Ovary (tissue), 9 donors: ENCODE measurements around the gene GAK. TPM values are rescaled to one million over a fixed set of nuclear protein-coding genes. Genes with fewer than 3 reads are reported as not detected.

Experiments used
- DNase-seq, 5 donors: peaks; one replicate each; pipeline ENCODE4 v3.0.0-alpha.2; 2019 to 2020
- H3K27ac ChIP-seq, 2 donors: fragments of 200-600 bp; one replicate each; pipeline versions ENCODE4 v1.5.1 to v1.8.0; 2019 to 2022
- H3K27me3 ChIP-seq: fragments of 200-600 bp; one replicate; pipeline ENCODE4 v1.8.0; 2022
- H3K36me3 ChIP-seq: fragments of 200-600 bp; sonication (generic); one replicate; pipeline ENCODE4 v1.5.1; 2019
- H3K4me1 ChIP-seq: one replicate; pipeline ENCODE4 v1.8.1; 2013; ENCODE audit warnings: mild to moderate bottlenecking, moderate library complexity; ENCODE audit not compliant: insufficient read depth
- H3K4me3 ChIP-seq: fragments of 200-600 bp; sonication (generic); one replicate; pipeline ENCODE4 v1.5.1; 2017
- H3K9me3 ChIP-seq, 2 donors: fragments of 200-600 bp in 1 of 2; sonication (generic) in 1 of 2; one replicate each; pipeline versions ENCODE4 v1.5.1 to v1.8.1; 2013 to 2019; ENCODE audit warnings: mild to moderate bottlenecking in 1 of 2, moderate library complexity in 1 of 2
- EP300 ChIP-seq: sonication (generic); formaldehyde crosslinking; IDR thresholded peaks from one replicate; pipeline ENCODE4 v1.6.1; 2017; ENCODE audit warnings: antibody characterized with exemption
- POLR2A ChIP-seq: fragments of 450-650 bp; IDR thresholded peaks from one replicate; pipeline ENCODE4 v1.6.1; 2017; ENCODE audit warnings: antibody characterized with exemption, mild to moderate bottlenecking, moderate library complexity
- WGBS, 3 donors: extraction: QIAGEN DNeasy Blood & Tissue Kit in 1 of 3; methylation state at CpG; one replicate each; pipeline versions ENCODE4 v1.1.5 to v1.1.7; 2013 to 2017; 5-methylcytosine and 5-hydroxymethylcytosine counted together
- intact Hi-C, 4 donors: fragments of 100-400 bp; cut with DNase I; formaldehyde crosslinking; loops; one replicate each; pipeline versions ENCODE4 v1.11.0 to v1.15.1; 2022 to 2023
- polyA plus RNA-seq, 2 donors: library from polyadenylated mRNA; stranded (reverse); fragments of 200-250 nt in 1 of 2; fragments of 350-450 nt in 1 of 2; fragmentation: Illumina TruSeq in 1 of 2; extraction: RNeasy Lipid Tissue Mini Kit (QIAGEN cat#74804) in 1 of 2; gene quantifications; one replicate each; pipeline ENCODE4 v1.2.3, GENCODE V29; 2013 to 2014
- total RNA-seq, 7 donors: library from RNA; depleted of rRNA in 2 of 7; stranded (reverse); fragments of >200 nt in 2 of 7; fragmentation: NEBNext Ultra II Directional in 3 of 7; extraction: Animal tissue kit (Norgen Biotek cat#: 25700) in 3 of 7; gene quantifications; one replicate each; pipeline versions ENCODE4 v1.1.0 to v1.2.4, GENCODE V29; 2016 to 2023
- TF ChIP-seq, protein P1 (sequence below), 3 donors: fragments of 450-650 bp in 2 of 3; fragments of 200-600 bp in 1 of 3; IDR thresholded peaks; one replicate each; pipeline versions ENCODE4 v1.5.1 to v1.8.0; 2016 to 2022; ENCODE audit warnings: antibody characterized with exemption in 3 of 3, mild to moderate bottlenecking in 1 of 3
- donor health status: DM: no; HTN: no; CAD: no; lungs with moderate emphysema.
- donor health status: DM: no; HTN: no; CAD: no.
- donor health status: Bipolar disorder and iron deficiency.
- donor health status: DM: yes; HTN: yes; CAD: no.
- donor health status: DM: no; HTN: no; CAD: no.
- donor health status: DM: yes; HTN: yes; CAD: no.

GAK gene
- total and polyA plus RNA-seq, 9 donors: 30.7 to 95.4 (median 70.4) TPM

DNA sequence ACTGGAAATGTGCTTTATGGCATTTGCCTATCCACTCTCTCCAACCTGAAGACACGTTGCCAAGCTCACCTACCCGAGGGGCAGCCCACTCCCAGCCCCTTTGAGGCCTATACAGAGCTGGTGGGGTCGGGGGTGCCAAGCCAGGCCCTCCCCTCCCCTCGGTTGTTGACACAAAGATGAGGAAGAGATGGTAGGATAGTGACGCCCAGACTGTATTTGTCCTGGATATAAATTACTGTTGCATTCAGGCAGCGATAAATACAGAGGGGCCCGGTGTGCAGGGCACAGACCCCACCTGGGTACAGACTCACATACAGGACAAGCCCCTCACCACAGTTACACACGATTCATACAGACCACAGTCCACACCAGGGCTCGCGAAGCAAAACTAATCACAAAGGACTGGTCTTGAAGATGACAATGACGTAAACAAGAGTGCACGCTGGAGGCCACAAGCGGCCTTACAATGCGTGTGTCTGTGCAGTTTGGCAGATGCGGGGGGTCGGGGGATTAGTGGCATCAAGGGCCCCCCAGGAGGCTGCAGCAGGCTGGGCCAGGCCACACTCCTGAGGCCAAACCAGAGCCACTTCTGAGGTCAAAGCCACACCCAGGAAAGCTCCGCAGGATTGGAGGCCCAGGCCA is 26.7 kb upstream of the GAK start:
- intact Hi-C loops: no loop called here
- DNase-seq: no peak
- H3K4me3 ChIP-seq: no peak overlapping the region

DNA sequence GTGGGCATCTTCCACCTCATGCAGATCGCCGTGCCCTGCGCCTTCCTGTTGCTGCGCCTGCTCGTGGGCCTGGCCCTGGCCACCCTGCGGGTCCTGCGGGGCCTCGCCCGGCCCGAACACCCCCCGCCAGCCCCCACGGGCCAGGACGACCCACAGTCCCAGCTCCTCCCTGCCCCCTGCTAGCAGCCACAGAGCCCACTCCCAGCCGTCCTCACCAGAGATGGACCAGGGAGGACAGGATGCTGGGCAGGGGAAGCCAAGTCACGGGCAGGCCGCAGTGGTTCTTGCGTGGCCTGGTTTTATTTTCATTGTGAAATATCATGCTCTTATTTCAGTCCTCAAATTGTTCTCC is 26.2 kb upstream of the GAK start:
- TF ChIP-seq POLR2A: no peak
- TF ChIP-seq EP300: no peak
- TF ChIP-seq, protein P1, sequence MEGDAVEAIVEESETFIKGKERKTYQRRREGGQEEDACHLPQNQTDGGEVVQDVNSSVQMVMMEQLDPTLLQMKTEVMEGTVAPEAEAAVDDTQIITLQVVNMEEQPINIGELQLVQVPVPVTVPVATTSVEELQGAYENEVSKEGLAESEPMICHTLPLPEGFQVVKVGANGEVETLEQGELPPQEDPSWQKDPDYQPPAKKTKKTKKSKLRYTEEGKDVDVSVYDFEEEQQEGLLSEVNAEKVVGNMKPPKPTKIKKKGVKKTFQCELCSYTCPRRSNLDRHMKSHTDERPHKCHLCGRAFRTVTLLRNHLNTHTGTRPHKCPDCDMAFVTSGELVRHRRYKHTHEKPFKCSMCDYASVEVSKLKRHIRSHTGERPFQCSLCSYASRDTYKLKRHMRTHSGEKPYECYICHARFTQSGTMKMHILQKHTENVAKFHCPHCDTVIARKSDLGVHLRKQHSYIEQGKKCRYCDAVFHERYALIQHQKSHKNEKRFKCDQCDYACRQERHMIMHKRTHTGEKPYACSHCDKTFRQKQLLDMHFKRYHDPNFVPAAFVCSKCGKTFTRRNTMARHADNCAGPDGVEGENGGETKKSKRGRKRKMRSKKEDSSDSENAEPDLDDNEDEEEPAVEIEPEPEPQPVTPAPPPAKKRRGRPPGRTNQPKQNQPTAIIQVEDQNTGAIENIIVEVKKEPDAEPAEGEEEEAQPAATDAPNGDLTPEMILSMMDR (IDR thresholded peaks at IDR 0.05): no peak
- WGBS, 3 donors: 86 to 92% (median 88%) methylated on average over 17 of the region's 17 CpGs
- no peaks in the 10 kb centered on the region for H3K27me3 ChIP-seq
- intact Hi-C loops: no loop called here
- H3K4me1 ChIP-seq: no peaks in the 10 kb centered on the region
- no peak for DNase-seq
- H3K36me3 ChIP-seq: no peaks in the 10 kb centered on the region
- H3K4me3 ChIP-seq: no peak overlapping the region
- no peaks in the 10 kb centered on the region for H3K9me3 ChIP-seq
- no peak overlapping the region for H3K27ac ChIP-seq

More for the DNA sequence above, 26.7 kb upstream of the GAK start:
- H3K36me3 ChIP-seq: no peaks in the 10 kb centered on the region
- no peaks in the 10 kb centered on the region for H3K9me3 ChIP-seq
- no peak overlapping the region for H3K27ac ChIP-seq
- H3K27me3 ChIP-seq: no peaks in the 10 kb centered on the region
- no peaks in the 10 kb centered on the region for H3K4me1 ChIP-seq
- TF ChIP-seq, protein P1 (IDR thresholded peaks at IDR 0.05): no peak
- WGBS, 3 donors: 80 to 83% (median 83%) methylated on average over 17 of the region's 17 CpGs

DNA sequence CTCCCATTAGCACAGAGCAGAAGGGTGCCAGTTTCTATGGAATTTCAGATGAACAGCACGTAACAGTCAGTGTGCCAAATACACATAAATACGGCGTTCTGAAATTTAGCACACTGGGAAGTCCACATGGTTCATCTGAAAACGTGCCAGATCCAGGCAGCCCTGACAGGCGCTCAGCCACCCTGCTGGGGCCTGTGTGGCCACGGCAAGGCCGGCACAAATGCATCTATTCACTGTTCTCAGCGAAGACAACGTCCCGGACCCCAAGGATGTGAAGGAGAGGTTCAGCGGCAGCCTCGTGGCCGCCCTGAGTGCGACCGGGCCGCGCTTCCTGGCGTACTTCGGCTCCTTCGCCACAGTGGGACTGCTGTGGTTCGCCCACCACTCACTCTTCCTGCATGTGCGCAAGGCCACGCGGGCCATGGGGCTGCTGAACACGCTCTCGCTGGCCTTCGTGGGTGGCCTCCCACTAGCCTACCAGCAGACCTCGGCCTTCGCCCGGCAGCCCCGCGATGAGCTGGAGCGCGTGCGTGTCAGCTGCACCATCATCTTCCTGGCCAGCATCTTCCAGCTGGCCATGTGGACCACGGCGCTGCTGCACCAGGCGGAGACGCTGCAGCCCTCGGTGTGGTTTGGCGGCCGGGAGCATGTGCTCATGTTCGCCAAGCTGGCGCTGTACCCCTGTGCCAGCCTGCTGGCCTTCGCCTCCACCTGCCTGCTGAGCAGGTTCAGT is 25.6 kb upstream of the GAK start:
- H3K27me3 ChIP-seq: no peaks in the 10 kb centered on the region
- no peaks in the 10 kb centered on the region for H3K4me1 ChIP-seq
- no peaks in the 10 kb centered on the region for H3K36me3 ChIP-seq
- intact Hi-C loops: no loop called here
- no peaks in the 10 kb centered on the region for H3K9me3 ChIP-seq
- no peak overlapping the region for H3K27ac ChIP-seq
- DNase-seq: peak in 2 of 5 donors; percentile 17 to 25
- WGBS, 3 donors: 92 to 94% (median 93%) methylated on average over 44 to 45 of the region's 45 CpGs
- no peak overlapping the region for H3K4me3 ChIP-seq
- TF ChIP-seq POLR2A: no peak
- TF ChIP-seq EP300: no peak
- TF ChIP-seq, protein P1 (IDR thresholded peaks at IDR 0.05): no peak

DNA sequence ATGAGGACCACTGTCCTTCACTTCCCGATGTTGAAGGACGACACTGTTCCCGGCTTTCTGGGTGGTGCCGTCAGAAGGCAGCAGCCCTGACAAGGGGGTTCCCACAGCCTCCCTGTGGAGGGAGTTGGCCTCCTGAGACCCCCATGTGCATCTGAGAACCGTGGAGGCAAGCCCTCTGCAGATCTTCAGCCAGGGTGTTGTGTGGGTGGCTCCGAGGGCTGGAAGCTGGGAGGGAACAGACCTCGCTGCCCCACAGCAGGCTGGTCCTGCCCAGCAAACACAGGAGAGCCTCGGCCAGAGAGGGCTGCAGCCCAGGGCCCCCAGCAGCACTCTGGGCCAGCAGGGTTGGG is 25.1 kb upstream of the GAK start:
- 66 to 81% (median 74%) methylated on average over 7 to 8 of the region's 8 CpGs for WGBS, 3 donors
- Histone ChIP-seq H3K4me3 (no peak overlapping the region), H3K36me3 (no peaks in the 10 kb centered on the region), H3K27me3 (no peaks in the 10 kb centered on the region), H3K27ac (no peak overlapping the region), H3K4me1 (no peaks in the 10 kb centered on the region), H3K9me3 (no peaks in the 10 kb centered on the region)
- intact Hi-C loops: no loop called here
- DNase-seq: peak in 1 of 5 donors; percentile 12
- TF ChIP-seq POLR2A: no peak
- TF ChIP-seq EP300: no peak
- TF ChIP-seq, protein P1 (IDR thresholded peaks at IDR 0.05): no peak
